Thymus (tissue), 11 donors: Measurements from ENCODE around the gene RGS10. TPM values are rescaled to one million over a fixed set of nuclear protein-coding genes. Genes with fewer than 3 reads are reported as not detected.

Source experiments
- DNase-seq, 9 donors: peaks; one replicate each; pipeline ENCODE4 v3.0.0-alpha.2; 2013; ENCODE audit warnings: low spot score in 9 of 9, low read depth in 6 of 9, missing footprints in 1 of 9
- H3K27ac ChIP-seq, 2 donors: one replicate each; pipeline ENCODE4 v1.5.1; 2013; ENCODE audit warnings: control low read depth in 1 of 2, low read depth in 1 of 2, low read length in 1 of 2, mild to moderate bottlenecking in 1 of 2, moderate library complexity in 1 of 2
- H3K27me3 ChIP-seq, 2 donors: one replicate each; pipeline ENCODE4 v1.5.1; 2013; ENCODE audit warnings: low read length in 1 of 2; ENCODE audit not compliant: control insufficient read depth in 2 of 2, insufficient read depth in 1 of 2
- H3K36me3 ChIP-seq, 2 donors: one replicate each; pipeline ENCODE4 v1.5.1; 2013; ENCODE audit warnings: low read length in 1 of 2, mild to moderate bottlenecking in 1 of 2, moderate library complexity in 1 of 2; ENCODE audit not compliant: control insufficient read depth in 2 of 2, insufficient read depth in 2 of 2
- H3K4me1 ChIP-seq, 2 donors: one replicate each; pipeline ENCODE4 v1.5.1; 2013; ENCODE audit warnings: low read length in 2 of 2; ENCODE audit not compliant: control insufficient read depth in 2 of 2, insufficient read depth in 2 of 2
- H3K4me3 ChIP-seq, 2 donors: one replicate each; pipeline ENCODE4 v1.5.1; 2013; ENCODE audit warnings: low read length in 2 of 2, control low read depth in 1 of 2, mild to moderate bottlenecking in 1 of 2
- H3K9me3 ChIP-seq, 2 donors: one replicate each; pipeline ENCODE4 v1.5.1; 2013; ENCODE audit warnings: low read length in 1 of 2, mild to moderate bottlenecking in 1 of 2; ENCODE audit not compliant: control insufficient read depth in 2 of 2, insufficient read depth in 1 of 2
- WGBS: extraction: QIAGEN DNeasy Blood & Tissue Kit; methylation state at CpG from one replicate; pipeline ENCODE4 v1.1.7; 2013; 5-methylcytosine and 5-hydroxymethylcytosine counted together
- polyA plus RNA-seq: library from polyadenylated mRNA; stranded (reverse); fragments of 200-250 nt; gene quantifications from one replicate; pipeline ENCODE4 v1.2.3, GENCODE V29; 2013
- total RNA-seq: library from RNA; stranded (reverse); fragments of 120-200 nt; gene quantifications from one replicate; pipeline ENCODE4 v1.2.4, GENCODE V29; 2013
- donor health status: healthy.

The RGS10 gene
- total and polyA plus RNA-seq, 2 donors: 304 to 372 TPM

GRCh38 chr10:119456435-119456810 is 86.1 kb downstream of the RGS10 start:
- Histone ChIP-seq H3K27me3 (no peaks in the 10 kb centered on the region), H3K9me3 (peaks cover 0 to 2% of the 10 kb centered on the region in 2 donors), H3K36me3 (peaks cover 13 to 22% of the 10 kb centered on the region in 2 donors), H3K4me3 (no peak overlapping the region), H3K4me1 (peaks cover 4 to 23% of the 10 kb centered on the region in 2 donors), H3K27ac (no peak overlapping the region)
- 93% methylated on average over 7 of the region's 7 CpGs for WGBS
- no peak for DNase-seq

- peaks cover 4 to 23% of the 10 kb centered on the region in 2 donors for H3K4me1 ChIP-seq
- H3K27me3 ChIP-seq: no peaks in the 10 kb centered on the region
- peaks cover 13 to 22% of the 10 kb centered on the region in 2 donors for H3K36me3 ChIP-seq
- H3K4me3 ChIP-seq: no peak overlapping the region
- 95% methylated on average over 23 of the region's 23 CpGs for WGBS
- DNase-seq: no peak
- H3K27ac ChIP-seq: no peak overlapping the region
- peaks cover 0 to 3% of the 10 kb centered on the region in 2 donors for H3K9me3 ChIP-seq
These were observed 86.7 kb downstream of the RGS10 start for GRCh38 chr10:119455609-119456434.

- Histone ChIP-seq H3K27ac (no peak overlapping the region), H3K4me3 (no peak overlapping the region), H3K27me3 (no peaks in the 10 kb centered on the region), H3K36me3 (peaks cover 16 to 22% of the 10 kb centered on the region in 2 donors), H3K9me3 (peaks cover 0 to 3% of the 10 kb centered on the region in 2 donors), H3K4me1 (peaks cover 4 to 23% of the 10 kb centered on the region in 2 donors)
- 98% methylated on average over 18 of the region's 18 CpGs for WGBS
- no peak for DNase-seq
These were observed 87.5 kb downstream of the RGS10 start for GRCh38 chr10:119454990-119455389.

GRCh38 chr10:119454316-119454715 is 88.2 kb downstream of the RGS10 start:
- WGBS: 97% methylated on average over 13 of the region's 13 CpGs
- H3K27me3 ChIP-seq: no peaks in the 10 kb centered on the region
- H3K9me3 ChIP-seq: peaks cover 0 to 3% of the 10 kb centered on the region in 2 donors
- H3K36me3 ChIP-seq: peaks cover 16 to 22% of the 10 kb centered on the region in 2 donors
- H3K27ac ChIP-seq: no peak overlapping the region
- H3K4me3 ChIP-seq: no peak overlapping the region
- no peak for DNase-seq
- peaks cover 4 to 23% of the 10 kb centered on the region in 2 donors for H3K4me1 ChIP-seq

- Histone ChIP-seq H3K27me3 (no peaks in the 10 kb centered on the region), H3K36me3 (peaks cover 24 to 31% of the 10 kb centered on the region in 2 donors), H3K27ac (no peak overlapping the region), H3K9me3 (peaks cover 0 to 3% of the 10 kb centered on the region in 2 donors), H3K4me1 (peaks cover 3 to 13% of the 10 kb centered on the region in 2 donors), H3K4me3 (no peak overlapping the region)
- DNase-seq: no peak
- WGBS: 96% methylated on average over 11 of the region's 11 CpGs
These were observed 89.2 kb downstream of the RGS10 start for GRCh38 chr10:119453313-119453712.

GRCh38 chr10:119452396-119452795 is 90.1 kb downstream of the RGS10 start:
- no peak overlapping the region for H3K4me3 ChIP-seq
- 98% methylated on average over 14 of the region's 14 CpGs for WGBS
- no peak for DNase-seq

GRCh38 chr10:119451300-119451896 is 91.1 kb downstream of the RGS10 start:
- Histone ChIP-seq H3K4me3 (no peak overlapping the region), H3K4me1 (peaks cover 2 to 10% of the 10 kb centered on the region in 2 donors), H3K27ac (no peak overlapping the region), H3K27me3 (no peaks in the 10 kb centered on the region), H3K36me3 (peaks cover 25 to 45% of the 10 kb centered on the region in 2 donors), H3K9me3 (peaks cover 0 to 3% of the 10 kb centered on the region in 2 donors)
- no peak for DNase-seq
- 94% methylated on average over 16 of the region's 16 CpGs for WGBS

More at GRCh38 chr10:119452396-119452795, 90.1 kb downstream of the RGS10 start:
- Histone ChIP-seq H3K4me1 (peaks cover 0 to 7% of the 10 kb centered on the region in 2 donors), H3K36me3 (peaks cover 25 to 40% of the 10 kb centered on the region in 2 donors), H3K27me3 (no peaks in the 10 kb centered on the region), H3K27ac (no peak overlapping the region), H3K9me3 (peaks cover 0 to 3% of the 10 kb centered on the region in 2 donors)

- H3K27me3 ChIP-seq: no peaks in the 10 kb centered on the region
- H3K36me3 ChIP-seq: peaks cover 25 to 41% of the 10 kb centered on the region in 2 donors
- H3K4me1 ChIP-seq: peaks cover 5 to 15% of the 10 kb centered on the region in 2 donors
- no peak for DNase-seq
- 89% methylated on average over 16 of the region's 16 CpGs for WGBS
- H3K9me3 ChIP-seq: peaks cover 0 to 3% of the 10 kb centered on the region in 2 donors
- H3K4me3 ChIP-seq: no peak overlapping the region
- H3K27ac ChIP-seq: no peak overlapping the region
These were observed 91.8 kb downstream of the RGS10 start for GRCh38 chr10:119450606-119451299.
